Muscle layer of colon (tissue), 2 donors: ENCODE data around the gene RTN4R.

Experiments
- H3K27ac ChIP-seq: one replicate; pipeline ENCODE4 v1.7.0; 2013; ENCODE audit warnings: low read depth, mild to moderate bottlenecking, low read length, moderate library complexity
- H3K27me3 ChIP-seq, 2 donors: one replicate each; pipeline ENCODE4 v1.7.0; 2013; ENCODE audit warnings: low read length in 2 of 2, mild to moderate bottlenecking in 2 of 2; ENCODE audit not compliant: insufficient read depth in 2 of 2, control insufficient read depth in 1 of 2
- H3K36me3 ChIP-seq: one replicate; pipeline ENCODE4 v1.7.0; 2013; ENCODE audit warnings: mild to moderate bottlenecking, low read length; ENCODE audit not compliant: insufficient read depth
- H3K4me1 ChIP-seq: one replicate; pipeline ENCODE4 v1.7.0; 2013; ENCODE audit warnings: mild to moderate bottlenecking, low read length; ENCODE audit not compliant: insufficient read depth
- H3K4me3 ChIP-seq, 2 donors: one replicate each; pipeline ENCODE4 v1.7.0; 2013; ENCODE audit warnings: low read length in 2 of 2, low read depth in 1 of 2, mild to moderate bottlenecking in 1 of 2, moderate library complexity in 1 of 2
- H3K9ac ChIP-seq: one replicate; pipeline ENCODE4 v1.7.0; 2013; ENCODE audit warnings: low read length
- H3K9me3 ChIP-seq: one replicate; pipeline ENCODE4 v1.7.0; 2013; ENCODE audit warnings: mild to moderate bottlenecking, low read length
- donor health status: abdominal sarcoma.
- donor health status: Adenocarcinoma of cecum.

The RTN4R gene

DNA sequence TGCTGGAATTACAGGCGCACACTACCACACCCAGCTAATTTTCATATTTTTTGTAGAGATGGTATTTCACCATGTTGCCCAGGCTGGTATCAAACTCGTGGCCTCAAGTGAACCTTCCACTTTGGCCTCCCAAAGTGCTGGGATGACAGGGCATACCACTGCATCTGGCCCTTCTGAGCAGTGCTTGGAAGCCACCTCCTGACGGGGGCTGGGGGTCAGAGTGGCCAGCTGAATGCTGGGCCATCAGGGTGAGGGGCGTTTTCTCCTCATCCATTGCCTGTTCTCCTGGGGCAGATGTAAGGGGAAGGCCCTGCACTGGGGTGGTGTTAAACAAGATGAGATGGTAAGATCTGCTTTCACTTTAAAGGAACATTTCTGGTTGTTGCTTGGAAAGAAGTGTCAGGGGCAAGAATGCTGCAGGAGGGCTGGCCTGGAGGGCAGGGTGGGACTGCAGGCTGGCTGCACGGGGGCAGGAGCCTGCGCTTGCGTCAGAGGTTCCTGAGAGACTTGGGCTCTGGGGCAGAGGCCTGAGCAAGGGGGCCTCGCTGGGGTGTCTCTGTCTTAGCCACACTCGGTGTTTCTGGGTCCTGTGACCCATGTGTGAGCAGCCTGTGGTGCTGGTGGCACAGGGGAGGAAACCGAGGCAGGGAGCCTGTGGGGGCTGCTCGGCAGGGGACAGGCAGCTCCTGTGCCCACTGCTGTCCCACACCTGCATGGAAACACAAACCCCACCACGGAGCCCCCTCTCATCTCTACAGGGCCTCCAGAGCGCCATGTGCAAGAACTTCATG lies 34.5 kb upstream of the RTN4R start:
- Histone ChIP-seq H3K27me3 (no peaks in the 10 kb centered on the region), H3K27ac (no peak overlapping the region), H3K9ac (no peak overlapping the region), H3K36me3 (no peaks in the 10 kb centered on the region), H3K9me3 (no peaks in the 10 kb centered on the region), H3K4me1 (peaks cover 4% of the 10 kb centered on the region), H3K4me3 (no peak overlapping the region)

GRCh38 chr22:20299746-20300136 lies 31.6 kb upstream of the RTN4R start:
- H3K9ac ChIP-seq, result no peak overlapping the region

GRCh38 chr22:20298803-20299745 lies 31.0 kb upstream of the RTN4R start:
- Histone ChIP-seq H3K27me3 (no peaks in the 10 kb centered on the region), H3K27ac (no peak overlapping the region), H3K9me3 (no peaks in the 10 kb centered on the region), H3K9ac (no peak overlapping the region), H3K4me3 (peak overlapping the region; percentile 7 to 32), H3K4me1 (peaks cover 4% of the 10 kb centered on the region), H3K36me3 (no peaks in the 10 kb centered on the region)

More at GRCh38 chr22:20299746-20300136, 31.6 kb upstream of the RTN4R start:
- Histone ChIP-seq H3K4me3 (peak overlapping the region in 1 of 2 donors; percentile 41), H3K9me3 (no peaks in the 10 kb centered on the region), H3K36me3 (no peaks in the 10 kb centered on the region), H3K27me3 (no peaks in the 10 kb centered on the region), H3K4me1 (peaks cover 4% of the 10 kb centered on the region), H3K27ac (no peak overlapping the region)

GRCh38 chr22:20298110-20298802 lies 30.1 kb upstream of the RTN4R start:
- peaks cover 4% of the 10 kb centered on the region for H3K4me1 ChIP-seq
- no peak overlapping the region for H3K9ac ChIP-seq
- H3K27ac ChIP-seq, result no peak overlapping the region
- H3K9me3 ChIP-seq, result no peaks in the 10 kb centered on the region
- H3K4me3 ChIP-seq, result peak overlapping the region in 1 of 2 donors; percentile 7
- no peaks in the 10 kb centered on the region for H3K27me3 ChIP-seq
- H3K36me3 ChIP-seq, result no peaks in the 10 kb centered on the region

- Histone ChIP-seq H3K9me3 (no peaks in the 10 kb centered on the region), H3K9ac (no peak overlapping the region), H3K27me3 (no peaks in the 10 kb centered on the region), H3K4me3 (no peak overlapping the region), H3K4me1 (peaks cover 4% of the 10 kb centered on the region), H3K27ac (no peak overlapping the region), H3K36me3 (no peaks in the 10 kb centered on the region)
These were observed 29.4 kb upstream of the RTN4R start for GRCh38 chr22:20297414-20298109.

GRCh38 chr22:20296598-20296997 lies 28.5 kb upstream of the RTN4R start:
- H3K27ac ChIP-seq, result no peak overlapping the region
- no peak overlapping the region for H3K9ac ChIP-seq

GRCh38 chr22:20295262-20296064 lies 27.3 kb upstream of the RTN4R start:
- no peak overlapping the region for H3K9ac ChIP-seq
- H3K9me3 ChIP-seq, result no peaks in the 10 kb centered on the region
- H3K4me1 ChIP-seq, result peaks cover 4% of the 10 kb centered on the region
- no peaks in the 10 kb centered on the region for H3K36me3 ChIP-seq
- H3K27ac ChIP-seq, result no peak overlapping the region
- H3K4me3 ChIP-seq, result no peak overlapping the region
- H3K27me3 ChIP-seq, result no peaks in the 10 kb centered on the region

More at GRCh38 chr22:20296598-20296997, 28.5 kb upstream of the RTN4R start:
- Histone ChIP-seq H3K9me3 (no peaks in the 10 kb centered on the region), H3K27me3 (no peaks in the 10 kb centered on the region), H3K4me1 (peaks cover 4% of the 10 kb centered on the region), H3K4me3 (no peak overlapping the region), H3K36me3 (no peaks in the 10 kb centered on the region)

GRCh38 chr22:20292673-20293232 lies 24.6 kb upstream of the RTN4R start:
- no peaks in the 10 kb centered on the region for H3K9me3 ChIP-seq
- H3K9ac ChIP-seq, result no peak overlapping the region
- H3K27me3 ChIP-seq, result peaks cover 0 to 5% of the 10 kb centered on the region in 2 donors
- H3K36me3 ChIP-seq, result no peaks in the 10 kb centered on the region
- H3K4me3 ChIP-seq, result no peak overlapping the region
- H3K4me1 ChIP-seq, result no peaks in the 10 kb centered on the region
- no peak overlapping the region for H3K27ac ChIP-seq

DNA sequence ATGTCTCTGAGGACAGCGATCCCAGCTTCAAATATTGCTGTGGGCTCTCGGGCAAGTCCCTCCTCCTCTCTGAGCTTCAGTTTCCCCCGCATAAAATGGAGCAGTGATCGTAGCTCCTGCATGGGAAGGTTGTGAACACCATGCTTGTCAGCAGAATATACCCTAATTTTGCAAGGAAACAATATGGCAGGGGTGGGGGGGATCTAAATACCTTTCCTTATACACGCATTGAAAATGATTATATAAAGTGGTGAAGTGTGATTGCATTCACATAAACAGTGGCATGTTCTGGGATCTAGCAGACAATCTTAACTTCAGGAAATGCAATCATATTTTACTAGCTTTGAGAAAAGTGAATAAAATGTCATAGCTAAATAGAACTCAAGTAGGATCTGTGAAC lies 24.0 kb upstream of the RTN4R start:
- H3K4me3 ChIP-seq, result no peak overlapping the region
- H3K9ac ChIP-seq, result no peak overlapping the region
- H3K4me1 ChIP-seq, result no peaks in the 10 kb centered on the region
- H3K9me3 ChIP-seq, result no peaks in the 10 kb centered on the region
- no peak overlapping the region for H3K27ac ChIP-seq
- H3K27me3 ChIP-seq, result peaks cover 0 to 5% of the 10 kb centered on the region in 2 donors
- no peaks in the 10 kb centered on the region for H3K36me3 ChIP-seq

DNA sequence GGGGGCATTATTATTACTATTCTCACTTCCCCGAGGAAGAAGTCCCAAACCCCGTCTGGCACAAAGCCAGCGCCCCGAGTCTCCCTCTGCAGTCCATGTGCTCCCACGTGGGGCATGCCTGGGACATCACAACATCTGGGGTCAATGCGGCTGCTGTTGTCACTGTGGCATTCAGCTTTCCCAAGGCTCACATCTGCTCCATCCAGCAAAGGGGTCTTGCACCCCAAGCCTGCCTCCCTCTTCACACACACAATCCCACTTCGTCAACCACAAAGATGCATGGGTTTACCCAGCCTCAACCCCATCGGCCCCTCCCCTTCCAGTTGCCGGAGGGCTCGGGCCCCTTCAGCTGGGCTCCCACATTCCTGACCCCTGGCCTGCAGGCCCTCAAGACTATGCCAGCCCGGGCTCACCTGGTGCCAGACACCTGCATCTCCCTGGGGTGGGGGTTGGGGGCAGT lies 23.5 kb upstream of the RTN4R start:
- H3K36me3 ChIP-seq, result no peaks in the 10 kb centered on the region
- H3K4me1 ChIP-seq, result no peaks in the 10 kb centered on the region
- no peaks in the 10 kb centered on the region for H3K9me3 ChIP-seq
- H3K9ac ChIP-seq, result no peak overlapping the region
- peaks cover 0 to 5% of the 10 kb centered on the region in 2 donors for H3K27me3 ChIP-seq
- no peak overlapping the region for H3K4me3 ChIP-seq
- H3K27ac ChIP-seq, result no peak overlapping the region
